Neuronal stem cell (in vitro differentiated cells): Measurements from ENCODE around the gene ELFN1.

Experiments used
- DNase-seq: peaks from one replicate; pipeline ENCODE4 v3.0.0-alpha.2; 2013; ENCODE audit warnings: low spot score
- H2AFZ ChIP-seq: one replicate; pipeline ENCODE4 v1.6.1; 2013; ENCODE audit warnings: mild to moderate bottlenecking, low read length, inconsistent platforms
- H2AK5ac ChIP-seq: 2 replicates; pipeline ENCODE4 v1.6.1; 2013; ENCODE audit warnings: low read depth, mild to moderate bottlenecking, inconsistent platforms, low read length, moderate library complexity, mixed read lengths
- H2BK120ac ChIP-seq: 2 replicates; pipeline ENCODE4 v1.6.1; 2013; ENCODE audit warnings: low read depth, mild to moderate bottlenecking, inconsistent platforms, low read length, moderate library complexity, mixed read lengths
- H2BK12ac ChIP-seq: one replicate; pipeline ENCODE4 v1.6.1; 2013; ENCODE audit warnings: low read length, inconsistent platforms
- H2BK15ac ChIP-seq: 2 replicates; pipeline ENCODE4 v1.6.1; 2013; ENCODE audit warnings: mild to moderate bottlenecking, low read length, inconsistent platforms, mixed read lengths
- H2BK5ac ChIP-seq: one replicate; pipeline ENCODE4 v1.6.1; 2013; ENCODE audit warnings: inconsistent platforms, mild to moderate bottlenecking, low read length, moderate library complexity
- H3K14ac ChIP-seq: one replicate; pipeline ENCODE4 v1.6.1; 2013; ENCODE audit warnings: low read length, inconsistent platforms
- H3K18ac ChIP-seq: 2 replicates; pipeline ENCODE4 v1.6.1; 2013; ENCODE audit warnings: low read length, inconsistent platforms
- H3K23ac ChIP-seq: 2 replicates; pipeline ENCODE4 v1.6.1; 2013; ENCODE audit warnings: low read depth, mild to moderate bottlenecking, mixed read lengths, low read length, inconsistent platforms; ENCODE audit not compliant: poor library complexity
- H3K27ac ChIP-seq: replicated peaks from 3 replicates; pipeline ENCODE4 v1.5.1; 2013; ENCODE audit warnings: low read length, inconsistent platforms
- H3K27me3 ChIP-seq, 3 experiments: 2 replicates each; pipeline ENCODE4 v1.6.1; 2013; ENCODE audit warnings: low read length in 3 of 3, mild to moderate bottlenecking in 2 of 3, inconsistent platforms in 1 of 3, low read depth in 1 of 3, mixed read lengths in 1 of 3, moderate library complexity in 1 of 3; ENCODE audit not compliant: control insufficient read depth in 3 of 3, insufficient read depth in 3 of 3
- H3K36me3 ChIP-seq, 2 donors: replicated peaks in 1 of 2; 2 replicates each; pipeline ENCODE4 v1.6.1; 2013; ENCODE audit warnings: low read length in 2 of 2; ENCODE audit not compliant: control insufficient read depth in 2 of 2, insufficient read depth in 2 of 2
- H3K4ac ChIP-seq: 2 replicates; pipeline ENCODE4 v1.6.1; 2013; ENCODE audit warnings: inconsistent platforms, mild to moderate bottlenecking, low read length, moderate library complexity
- H3K4me1 ChIP-seq, 2 donors: 1 replicate in 1 of 2; 2 replicates in 1 of 2; pipeline ENCODE4 v1.6.1; 2013; ENCODE audit warnings: low read length in 2 of 2, low read depth in 1 of 2; ENCODE audit not compliant: control insufficient read depth in 2 of 2, insufficient read depth in 1 of 2
- H3K4me2 ChIP-seq: one replicate; pipeline ENCODE4 v1.6.1; 2013; ENCODE audit warnings: mild to moderate bottlenecking, low read length, inconsistent platforms; ENCODE audit not compliant: insufficient read depth, poor library complexity, severe bottlenecking
- H3K4me3 ChIP-seq, 2 donors: 2 replicates each; pipeline ENCODE4 v1.5.1; 2013; ENCODE audit warnings: low read length in 2 of 2, mild to moderate bottlenecking in 2 of 2, inconsistent platforms in 1 of 2, moderate library complexity in 1 of 2
- H3K79me1 ChIP-seq: one replicate; pipeline ENCODE4 v1.6.1; 2013; ENCODE audit warnings: low read depth, mild to moderate bottlenecking, inconsistent platforms, low read length, moderate library complexity
- H3K9ac ChIP-seq: one replicate; pipeline ENCODE4 v1.6.1; 2013; ENCODE audit warnings: mild to moderate bottlenecking, low read depth, low read length, inconsistent platforms; ENCODE audit not compliant: poor library complexity
- H3K9me3 ChIP-seq, 2 donors: replicated peaks in 1 of 2; 2 replicates each; pipeline versions ENCODE3 to v1.6.1; 2013; ENCODE audit warnings: low read length in 2 of 2, mild to moderate bottlenecking in 2 of 2, inconsistent platforms in 1 of 2, low read depth in 1 of 2, mixed read lengths in 1 of 2, moderate library complexity in 1 of 2; ENCODE audit not compliant: control insufficient read depth in 2 of 2, insufficient read depth in 1 of 2
- H4K8ac ChIP-seq: one replicate; pipeline ENCODE4 v1.6.1; 2013; ENCODE audit warnings: low read depth, mild to moderate bottlenecking, inconsistent platforms, low read length, moderate library complexity
- H4K91ac ChIP-seq: one replicate; pipeline ENCODE4 v1.6.1; 2013; ENCODE audit warnings: low read length, low read depth, mild to moderate bottlenecking, inconsistent platforms; ENCODE audit not compliant: poor library complexity
- WGBS, 2 donors: extraction: QIAGEN DNeasy Blood & Tissue Kit; methylation state at CpG; one replicate each; pipeline ENCODE4 v1.1.7; 2013; ENCODE audit warnings: missing lambda C conversion rate in 2 of 2, mixed read lengths in 1 of 2; ENCODE audit not compliant: insufficient read length in 2 of 2, insufficient replicate concordance in 1 of 2; ENCODE audit errors: extremely low coverage in 2 of 2; 5-methylcytosine and 5-hydroxymethylcytosine counted together

ELFN1 gene

GRCh38 chr7:1661461-1661860 lies 8.6 kb upstream of the ELFN1 start:
- no peak overlapping the region for H3K27ac ChIP-seq
- H3K27me3 ChIP-seq = peaks cover 0 to 27% (median 5%) of the 10 kb centered on the region in 3 experiments
- no peak overlapping the region for H2BK12ac ChIP-seq
- no peak overlapping the region for H4K8ac ChIP-seq
- H3K4me3 ChIP-seq = no peak overlapping the region
- H4K91ac ChIP-seq = no peak overlapping the region
- H3K9me3 ChIP-seq = peaks cover 0 to 1% of the 10 kb centered on the region in 2 donors
- H2AFZ ChIP-seq = no peak overlapping the region
- no peak overlapping the region for H3K4ac ChIP-seq
- no CpG with 5 or more reads among the region's 3 CpGs for WGBS, 2 donors
- no peak overlapping the region for H3K9ac ChIP-seq
- H3K23ac ChIP-seq = no peak overlapping the region
- H2AK5ac ChIP-seq = no peak overlapping the region
- H3K4me1 ChIP-seq = peaks cover 5 to 7% of the 10 kb centered on the region in 2 donors
- no peaks in the 10 kb centered on the region for H3K36me3 ChIP-seq
- no peak for DNase-seq
- no peak overlapping the region for H2BK5ac ChIP-seq
- H2BK120ac ChIP-seq = no peak overlapping the region
- H3K79me1 ChIP-seq = peaks cover 2% of the 10 kb centered on the region
- no peak overlapping the region for H3K18ac ChIP-seq
- H3K4me2 ChIP-seq = no peak overlapping the region
- no peak overlapping the region for H3K14ac ChIP-seq
- H2BK15ac ChIP-seq = no peak overlapping the region

GRCh38 chr7:1662101-1662500 lies 8.0 kb upstream of the ELFN1 start:
- no peak overlapping the region for H2BK12ac ChIP-seq
- peaks cover 0 to 32% (median 5%) of the 10 kb centered on the region in 3 experiments for H3K27me3 ChIP-seq
- no peak overlapping the region for H3K18ac ChIP-seq
- peak overlapping the region; percentile 17 for H4K8ac ChIP-seq
- no peak overlapping the region for H3K14ac ChIP-seq
- no peak overlapping the region for H2BK5ac ChIP-seq
- no peak overlapping the region for H4K91ac ChIP-seq
- no peak overlapping the region for H2AFZ ChIP-seq
- no peak overlapping the region for H3K4ac ChIP-seq
- no peak overlapping the region for H3K4me3 ChIP-seq
- peaks cover 0 to 1% of the 10 kb centered on the region in 2 donors for H3K9me3 ChIP-seq
- peaks cover 5 to 7% of the 10 kb centered on the region in 2 donors for H3K4me1 ChIP-seq
- no peak overlapping the region for H2BK120ac ChIP-seq
- WGBS, 2 donors = no CpG with 5 or more reads among the region's 3 CpGs
- no peak overlapping the region for H2BK15ac ChIP-seq
- H3K36me3 ChIP-seq = no peaks in the 10 kb centered on the region
- H3K79me1 ChIP-seq = peaks cover 2% of the 10 kb centered on the region
- DNase-seq = no peak
- H3K23ac ChIP-seq = peak overlapping the region; percentile 65
- peak overlapping the region; percentile 94 for H2AK5ac ChIP-seq
- H3K27ac ChIP-seq = no peak overlapping the region
- H3K9ac ChIP-seq = no peak overlapping the region
- no peak overlapping the region for H3K4me2 ChIP-seq

- Histone ChIP-seq H4K8ac (no peak overlapping the region), H3K27ac (no peak overlapping the region), H2BK12ac (no peak overlapping the region), H2BK15ac (no peak overlapping the region), H2AK5ac (no peak overlapping the region), H3K4me1 (peaks cover 5 to 7% of the 10 kb centered on the region in 2 donors), H4K91ac (no peak overlapping the region), H3K9ac (no peak overlapping the region), H2BK120ac (no peak overlapping the region), H3K79me1 (peaks cover 2% of the 10 kb centered on the region), H3K27me3 (peaks cover 0 to 33% (median 5%) of the 10 kb centered on the region in 3 experiments), H2BK5ac (no peak overlapping the region), H3K9me3 (peaks cover 0 to 1% of the 10 kb centered on the region in 2 donors), H3K4me3 (no peak overlapping the region), H3K18ac (no peak overlapping the region), H3K23ac (no peak overlapping the region), H2AFZ (no peak overlapping the region), H3K14ac (no peak overlapping the region), H3K36me3 (no peaks in the 10 kb centered on the region), H3K4me2 (no peak overlapping the region), H3K4ac (no peak overlapping the region)
- DNase-seq = no peak
- WGBS, 2 donors = no CpG with 5 or more reads among the region's 13 CpGs
Measured at GRCh38 chr7:1662767-1663166, 7.3 kb upstream of the ELFN1 start.

DNA sequence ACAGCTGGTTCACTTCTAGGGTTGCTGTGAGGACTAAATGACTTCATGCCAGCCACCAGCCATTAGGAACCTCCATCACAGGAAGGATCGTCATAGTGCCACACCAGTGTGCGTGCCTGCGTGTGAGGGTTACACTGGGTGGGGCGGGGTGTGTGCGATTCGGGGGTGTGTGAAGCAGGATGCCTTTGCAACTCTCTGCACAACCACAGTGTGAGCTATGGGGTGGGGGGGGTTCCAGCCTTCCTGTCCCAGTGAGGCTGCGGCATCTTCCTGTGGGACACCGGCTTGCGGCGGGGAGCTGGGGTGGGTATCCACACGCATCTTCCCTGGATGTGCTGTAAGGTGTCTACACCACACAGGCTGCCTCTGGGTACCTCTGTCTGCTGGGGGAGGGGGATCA lies 6.9 kb upstream of the ELFN1 start:
- Histone ChIP-seq H2BK12ac (no peak overlapping the region), H2AK5ac (no peak overlapping the region), H3K27ac (no peak overlapping the region), H3K27me3 (peaks cover 0 to 35% (median 5%) of the 10 kb centered on the region in 3 experiments), H2BK15ac (no peak overlapping the region), H3K4me1 (peaks cover 8 to 11% of the 10 kb centered on the region in 2 donors), H3K4ac (no peak overlapping the region), H3K23ac (no peak overlapping the region), H3K14ac (no peak overlapping the region), H4K8ac (no peak overlapping the region), H3K79me1 (peaks cover 2% of the 10 kb centered on the region), H3K36me3 (no peaks in the 10 kb centered on the region), H2BK5ac (no peak overlapping the region), H3K4me3 (no peak overlapping the region), H2BK120ac (no peak overlapping the region), H3K9ac (no peak overlapping the region), H3K9me3 (no peaks in the 10 kb centered on the region), H2AFZ (no peak overlapping the region), H3K4me2 (no peak overlapping the region), H4K91ac (no peak overlapping the region), H3K18ac (no peak overlapping the region)
- no peak for DNase-seq
- no CpG with 5 or more reads among the region's 11 CpGs for WGBS, 2 donors
